ENCODE measurements around the gene HSPA14.

DNA sequence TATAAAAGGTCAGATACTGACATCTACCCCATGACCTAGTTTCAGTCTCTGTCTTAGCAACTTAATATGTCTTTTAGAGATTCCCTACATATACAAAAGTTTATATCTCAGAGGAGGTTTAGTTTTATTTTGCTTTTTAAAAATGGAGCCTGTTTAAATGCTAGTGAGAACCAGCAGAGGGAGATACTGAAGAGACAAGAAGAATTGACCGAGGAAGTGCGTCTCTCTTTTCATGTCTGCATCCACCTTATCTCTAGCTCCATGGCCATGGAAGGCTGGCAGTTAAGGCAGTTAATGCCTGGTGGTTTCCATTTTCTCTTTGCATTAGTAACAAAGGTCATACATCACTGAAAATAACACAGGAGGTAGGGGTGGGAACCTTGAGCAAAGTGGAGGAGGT is 51.2 kb downstream of the HSPA14 start:
- TF ChIP-seq CTCF (IDR thresholded peaks at IDR 0.05), result peak; percentile 42
- TF ChIP-seq EZH2 (IDR thresholded peaks at IDR 0.05), result no peak

All from neural progenitor cell (in vitro differentiated cells).